SK-N-SH treated with all-trans-retinoic acid at 6 μM for 48 hours (cell line): ENCODE measurements around the gene PTBP1.

ENCODE experiments used
- PPARA ChIP-seq: fragments of 250-450 bp; sonication (Bioruptor Pico); IDR thresholded peaks from 2 replicates; pipeline ENCODE4 v1.5.0; 2020; ENCODE audit warnings: mild to moderate bottlenecking, borderline replicate concordance
- RARB ChIP-seq: fragments of 250-450 bp; sonication (Bioruptor Pico); IDR thresholded peaks from 2 replicates; pipeline ENCODE4 v1.8.0; 2021; ENCODE audit warnings: mild to moderate bottlenecking, moderate library complexity
- ZFP30 ChIP-seq: fragments of 450-650 bp; formaldehyde crosslinking; IDR thresholded peaks from 2 replicates; pipeline ENCODE4 v1.5.0; 2022; ENCODE audit warnings: mild to moderate bottlenecking, moderate library complexity
- ZNF70 ChIP-seq: fragments of 450-650 bp; formaldehyde crosslinking; IDR thresholded peaks from 2 replicates; pipeline ENCODE4 v1.5.0; 2020; ENCODE audit warnings: mild to moderate bottlenecking, moderate library complexity
- ZNF8 ChIP-seq: fragments of 450-650 bp; formaldehyde crosslinking; IDR thresholded peaks from 2 replicates; pipeline ENCODE4 v1.5.0; 2020; ENCODE audit warnings: mild to moderate bottlenecking, moderate library complexity

- TF ChIP-seq ZFP30 (CRISPR knock-in tag) (no peak), RARB (no peak), ZNF70 (no peak), ZNF8 (CRISPR knock-in tag) (no peak), PPARA (CRISPR knock-in tag) (no peak)
Measured at GRCh38 chr19:831407-832369, 34.4 kb downstream of the PTBP1 start.
